AG04450 (cell line): ENCODE data around the gene TOX3. TPM values are rescaled to one million over a fixed set of nuclear protein-coding genes. Genes with fewer than 3 reads are reported as not detected.

Experiments used
- CTCF ChIA-PET: fragments of 300-600, 350-600 bp; formaldehyde crosslinking; extraction: SDS; loops from one replicate; lab custom pipeline; 2022; ENCODE audit warnings: antibody characterized with exemption, inconsistent platforms; lab: Charles Lee
- POLR2A ChIA-PET: fragments of 350-600 bp; formaldehyde crosslinking; extraction: SDS; loops from one replicate; lab custom pipeline; 2021; ENCODE audit warnings: antibody characterized with exemption, inconsistent platforms; lab: Yijun Ruan, JAX
- DNase-seq: peaks from one replicate; pipeline ENCODE4 v3.0.0-alpha.2; 2011; ENCODE audit warnings: low read depth, low spot score
- H3K27ac ChIP-seq: one replicate; pipeline ENCODE4 v1.5.1; 2012; ENCODE audit warnings: low read depth, low read length, control low read depth
- H3K27me3 ChIP-seq: one replicate; pipeline ENCODE4 v1.6.0; 2012; ENCODE audit warnings: low read length; ENCODE audit not compliant: control insufficient read depth, insufficient read depth
- H3K4me3 ChIP-seq: 2 replicates; pipeline ENCODE4 v1.5.1; 2011; ENCODE audit warnings: mild to moderate bottlenecking, low read depth, low read length, control low read depth
- H3K9me3 ChIP-seq: 2 replicates; pipeline ENCODE4 v1.5.1; 2012; ENCODE audit warnings: low read length; ENCODE audit not compliant: control insufficient read depth, insufficient read depth
- polyA plus RNA-seq: library from polyadenylated mRNA; depleted of rRNA; stranded (reverse); fragments of >200 nt; gene quantifications from 2 replicates; pipeline ENCODE4 v1.2.3, GENCODE V29; 2011
- TF ChIP-seq, protein P1 (sequence below): IDR thresholded peaks from 2 replicates; pipeline ENCODE4 v1.5.1; 2011; ENCODE audit warnings: low read depth, low read length, control low read depth, inconsistent platforms

The TOX3 gene
- polyA plus RNA-seq, 1 experiment = not detected

DNA sequence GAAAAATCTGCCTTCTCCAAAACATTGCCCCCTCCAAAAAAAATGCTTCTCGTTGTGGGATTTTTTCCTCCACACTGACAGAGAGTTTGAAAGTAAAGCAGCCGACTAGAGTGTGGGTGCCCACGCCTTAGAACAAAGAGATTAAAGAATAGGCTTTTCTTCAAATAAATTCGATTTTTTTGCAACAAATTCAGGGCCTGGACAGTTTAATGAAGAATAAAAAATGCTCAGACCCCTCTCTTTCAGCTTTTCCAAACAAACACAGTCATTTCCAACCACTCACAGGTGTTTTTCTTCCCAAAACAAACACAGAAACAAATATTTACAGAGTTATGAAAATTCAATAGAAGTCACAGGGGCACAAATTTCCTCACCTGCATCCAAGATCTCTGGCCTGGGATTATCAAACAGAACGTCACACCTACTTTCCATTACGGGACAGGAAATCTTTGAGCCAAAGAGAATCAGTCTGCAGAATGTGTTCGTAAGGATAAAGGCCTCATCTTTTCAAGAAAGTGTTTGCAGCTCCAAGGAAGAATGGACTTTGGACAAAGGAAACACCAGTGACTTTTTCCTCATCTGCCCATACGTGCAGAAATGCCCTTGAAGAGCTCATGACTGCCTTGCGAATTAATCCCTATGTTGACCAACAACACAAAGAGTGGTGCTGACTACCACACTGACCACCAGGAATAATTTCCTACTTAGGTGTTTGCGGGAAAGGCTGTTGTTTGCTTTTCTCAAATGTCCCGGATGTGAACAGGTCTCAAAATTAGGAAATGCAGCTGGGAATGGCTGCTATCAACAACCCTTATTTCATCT lies 31.3 kb upstream of the TOX3 start:
- DNase-seq = no peak
- POLR2A ChIA-PET = no interaction called here

DNA sequence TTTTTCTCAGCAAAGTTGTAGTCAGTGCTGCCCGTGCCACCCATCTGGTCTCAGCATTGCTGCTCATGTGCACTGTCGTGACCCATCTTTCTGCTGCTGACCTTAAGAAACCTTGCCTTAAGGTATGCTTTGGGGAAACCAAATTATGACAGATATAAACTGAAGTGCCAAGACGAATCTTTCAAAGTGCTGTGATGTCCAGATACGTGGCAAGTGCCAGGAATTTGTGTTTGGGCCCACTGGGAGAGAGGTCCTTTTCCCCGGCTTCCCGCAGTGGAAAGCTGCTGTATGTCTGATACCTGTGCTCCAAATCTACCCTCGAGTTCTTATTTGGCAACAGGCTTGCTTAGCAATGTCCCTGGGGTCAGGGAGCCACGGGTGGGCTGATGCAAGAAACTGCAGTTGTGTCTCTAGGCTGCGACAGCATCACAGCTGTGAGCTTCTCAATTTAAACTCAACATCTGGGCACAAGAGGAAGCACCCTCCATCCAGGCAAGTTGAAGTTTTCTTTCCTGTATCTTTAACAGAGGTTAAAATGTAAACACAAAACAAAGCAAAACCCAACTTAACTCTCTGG lies 30.3 kb upstream of the TOX3 start:
- Histone ChIP-seq H3K9me3 (peaks cover 8% of the 10 kb centered on the region; the same call in 1 of the 2 replicates), H3K4me3 (no peak overlapping the region), H3K27ac (no peak overlapping the region), H3K27me3 (no peaks in the 10 kb centered on the region)
- no peak for DNase-seq
- TF ChIP-seq, protein P1, sequence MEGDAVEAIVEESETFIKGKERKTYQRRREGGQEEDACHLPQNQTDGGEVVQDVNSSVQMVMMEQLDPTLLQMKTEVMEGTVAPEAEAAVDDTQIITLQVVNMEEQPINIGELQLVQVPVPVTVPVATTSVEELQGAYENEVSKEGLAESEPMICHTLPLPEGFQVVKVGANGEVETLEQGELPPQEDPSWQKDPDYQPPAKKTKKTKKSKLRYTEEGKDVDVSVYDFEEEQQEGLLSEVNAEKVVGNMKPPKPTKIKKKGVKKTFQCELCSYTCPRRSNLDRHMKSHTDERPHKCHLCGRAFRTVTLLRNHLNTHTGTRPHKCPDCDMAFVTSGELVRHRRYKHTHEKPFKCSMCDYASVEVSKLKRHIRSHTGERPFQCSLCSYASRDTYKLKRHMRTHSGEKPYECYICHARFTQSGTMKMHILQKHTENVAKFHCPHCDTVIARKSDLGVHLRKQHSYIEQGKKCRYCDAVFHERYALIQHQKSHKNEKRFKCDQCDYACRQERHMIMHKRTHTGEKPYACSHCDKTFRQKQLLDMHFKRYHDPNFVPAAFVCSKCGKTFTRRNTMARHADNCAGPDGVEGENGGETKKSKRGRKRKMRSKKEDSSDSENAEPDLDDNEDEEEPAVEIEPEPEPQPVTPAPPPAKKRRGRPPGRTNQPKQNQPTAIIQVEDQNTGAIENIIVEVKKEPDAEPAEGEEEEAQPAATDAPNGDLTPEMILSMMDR = no peak
- CTCF ChIA-PET = no interaction called here
- POLR2A ChIA-PET = no interaction called here

More for the DNA sequence above, 31.3 kb upstream of the TOX3 start:
- Histone ChIP-seq H3K4me3 (no peak overlapping the region), H3K27me3 (no peaks in the 10 kb centered on the region), H3K9me3 (peaks cover 8% of the 10 kb centered on the region; the same call in 1 of the 2 replicates), H3K27ac (no peak overlapping the region)
- CTCF ChIA-PET = no interaction called here
- TF ChIP-seq, protein P1 = no peak

DNA sequence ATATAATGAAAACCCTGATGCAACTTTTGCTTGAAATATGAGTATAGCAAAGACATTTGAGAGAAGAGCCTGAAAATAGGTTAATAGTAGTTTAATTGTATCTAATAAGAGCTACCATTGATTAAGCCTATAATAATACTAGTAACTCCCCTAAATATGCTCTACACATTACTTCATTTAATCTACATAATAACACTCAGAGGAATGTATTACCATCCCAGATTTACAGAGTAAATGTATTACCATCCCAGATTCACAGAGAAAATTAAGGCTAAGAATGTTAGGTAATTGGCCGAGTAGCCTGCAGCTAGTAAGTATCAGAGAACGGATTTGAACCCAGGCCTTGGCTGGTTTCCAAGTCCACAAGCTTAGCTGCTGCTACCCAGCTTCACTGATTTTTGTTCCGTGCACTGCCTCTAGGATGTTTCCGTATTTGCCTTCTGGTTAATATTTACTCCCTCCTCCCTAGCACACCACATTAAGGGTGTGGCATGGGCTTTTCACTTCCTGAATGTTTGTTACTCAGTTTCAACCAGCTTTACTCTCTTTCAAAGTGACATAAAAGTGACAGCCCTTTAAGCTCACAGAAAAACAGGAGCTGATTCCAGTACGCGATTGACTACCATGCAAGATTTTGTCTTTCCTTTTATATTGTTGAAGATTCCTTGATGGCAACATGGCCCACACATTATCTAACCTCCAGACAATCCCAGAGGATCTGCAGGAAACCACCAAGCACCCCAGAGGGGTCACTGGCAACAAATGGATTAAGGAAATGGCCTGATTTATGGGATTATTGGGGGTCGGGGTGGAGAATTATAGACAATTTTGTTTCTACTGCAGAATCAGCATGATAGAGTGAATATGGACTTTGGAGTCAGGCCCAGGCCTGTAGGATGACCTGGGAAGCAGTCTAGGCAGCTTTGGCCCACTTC lies 26.7 kb upstream of the TOX3 start:
- Histone ChIP-seq H3K27me3 (no peaks in the 10 kb centered on the region), H3K4me3 (no peak overlapping the region), H3K9me3 (peaks cover 11% of the 10 kb centered on the region; the same call in 1 of the 2 replicates), H3K27ac (no peak overlapping the region)
- ChIA-PET CTCF (no interaction called here), POLR2A (no interaction called here)
- DNase-seq = no peak
- TF ChIP-seq, protein P1 = no peak

- CTCF ChIA-PET = no interaction called here
- no peaks in the 10 kb centered on the region for H3K27me3 ChIP-seq
- no peak for DNase-seq
- peaks cover 15% of the 10 kb centered on the region; the same call in 1 of the 2 replicates for H3K9me3 ChIP-seq
- H3K27ac ChIP-seq = no peak overlapping the region
- POLR2A ChIA-PET = no interaction called here
- TF ChIP-seq, protein P1 = no peak
- no peak overlapping the region for H3K4me3 ChIP-seq
Observed at GRCh38 chr16:52572656-52573055, 25.7 kb upstream of the TOX3 start.
